OCI-M1 (cell line): ENCODE measurements around the gene SH3PXD2B.
"Not testable (repeated sequence)": the region's sequence is repeated elsewhere in the genome, so short reads cannot be mapped to it uniquely, and the experiment has no call there.

Experiments used
- DNase-seq: peaks from one replicate; lab custom pipeline; 2025; lab: John Stamatoyannopoulos, UW

The SH3PXD2B gene

GRCh38 chr5:172417983-172418630 is 36.2 kb downstream of the SH3PXD2B start:
- DNase-seq, result no peak

GRCh38 chr5:172417130-172417841 is 37.0 kb downstream of the SH3PXD2B start:
- no peak for DNase-seq

GRCh38 chr5:172415362-172416275 is 38.7 kb downstream of the SH3PXD2B start:
- no peak for DNase-seq

- DNase-seq, result no peak
Observed at GRCh38 chr5:172414531-172415361, 39.6 kb downstream of the SH3PXD2B start.

- no peak for DNase-seq
Observed at GRCh38 chr5:172413601-172414171, 40.6 kb downstream of the SH3PXD2B start.

GRCh38 chr5:172412724-172413286 is 41.5 kb downstream of the SH3PXD2B start:
- no peak for DNase-seq

- no peak for DNase-seq
Observed at GRCh38 chr5:172411484-172412072, 42.7 kb downstream of the SH3PXD2B start.

GRCh38 chr5:172410662-172411483 is 43.5 kb downstream of the SH3PXD2B start:
- no peak for DNase-seq

- DNase-seq, result peak; percentile 33
Observed at GRCh38 chr5:172410160-172410559, 44.2 kb downstream of the SH3PXD2B start.

GRCh38 chr5:172409477-172409876 is 44.8 kb downstream of the SH3PXD2B start:
- not testable (repeated sequence) for DNase-seq

GRCh38 chr5:172407822-172408221 is 46.5 kb downstream of the SH3PXD2B start:
- DNase-seq, result no peak

- no peak for DNase-seq
Observed at GRCh38 chr5:172407241-172407691, 47.1 kb downstream of the SH3PXD2B start.

- DNase-seq, result no peak
Observed at GRCh38 chr5:172405226-172406107, 48.9 kb downstream of the SH3PXD2B start.

GRCh38 chr5:172404746-172405145 is 49.6 kb downstream of the SH3PXD2B start:
- no peak for DNase-seq

GRCh38 chr5:172403817-172404216 is 50.5 kb downstream of the SH3PXD2B start:
- DNase-seq, result no peak

GRCh38 chr5:172403189-172403796 is 51.0 kb downstream of the SH3PXD2B start:
- no peak for DNase-seq

- no peak for DNase-seq
Observed at GRCh38 chr5:172402531-172403188, 51.7 kb downstream of the SH3PXD2B start.

- DNase-seq, result not testable (repeated sequence)
Observed at GRCh38 chr5:172402031-172402430, 52.3 kb downstream of the SH3PXD2B start.
